Stimulated activated CD8-positive, alpha-beta memory T cell treated with anti-CD3 and anti-CD28 coated beads, Interleukin-12 subunit alpha, Interleukin-12 subunit beta, amount 100 ng/mL, for 4 hours (primary cell): Measurements from ENCODE around the gene ZIC4.

Experiments
- DNase-seq: peaks from one replicate; pipeline ENCODE4 v3.0.0-alpha.2; 2020; ENCODE audit warnings: low read depth

Gene ZIC4

DNA sequence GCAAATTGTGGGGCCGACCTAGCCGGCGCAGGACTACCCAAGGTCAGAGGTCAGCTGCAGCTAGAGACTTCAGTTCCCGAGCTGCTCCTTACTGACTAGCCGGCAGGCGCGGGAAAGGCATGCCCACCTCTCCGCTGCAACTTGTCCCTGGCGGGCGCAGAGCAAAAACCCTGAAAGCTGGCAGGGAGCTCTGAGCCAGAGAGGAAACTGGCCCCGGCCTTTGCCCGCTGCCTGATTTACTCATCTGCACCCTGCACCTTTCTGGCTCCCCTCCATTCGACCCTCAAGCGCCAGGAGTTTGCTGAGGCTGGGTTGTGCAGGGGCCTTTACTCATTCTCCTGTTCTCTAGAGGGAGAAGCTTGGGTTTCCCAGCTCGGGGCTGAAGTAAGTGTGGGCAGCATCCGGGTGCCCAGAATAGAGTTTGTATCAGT, 1.5 kb downstream of the ZIC4 start:
- no peak for DNase-seq

DNA sequence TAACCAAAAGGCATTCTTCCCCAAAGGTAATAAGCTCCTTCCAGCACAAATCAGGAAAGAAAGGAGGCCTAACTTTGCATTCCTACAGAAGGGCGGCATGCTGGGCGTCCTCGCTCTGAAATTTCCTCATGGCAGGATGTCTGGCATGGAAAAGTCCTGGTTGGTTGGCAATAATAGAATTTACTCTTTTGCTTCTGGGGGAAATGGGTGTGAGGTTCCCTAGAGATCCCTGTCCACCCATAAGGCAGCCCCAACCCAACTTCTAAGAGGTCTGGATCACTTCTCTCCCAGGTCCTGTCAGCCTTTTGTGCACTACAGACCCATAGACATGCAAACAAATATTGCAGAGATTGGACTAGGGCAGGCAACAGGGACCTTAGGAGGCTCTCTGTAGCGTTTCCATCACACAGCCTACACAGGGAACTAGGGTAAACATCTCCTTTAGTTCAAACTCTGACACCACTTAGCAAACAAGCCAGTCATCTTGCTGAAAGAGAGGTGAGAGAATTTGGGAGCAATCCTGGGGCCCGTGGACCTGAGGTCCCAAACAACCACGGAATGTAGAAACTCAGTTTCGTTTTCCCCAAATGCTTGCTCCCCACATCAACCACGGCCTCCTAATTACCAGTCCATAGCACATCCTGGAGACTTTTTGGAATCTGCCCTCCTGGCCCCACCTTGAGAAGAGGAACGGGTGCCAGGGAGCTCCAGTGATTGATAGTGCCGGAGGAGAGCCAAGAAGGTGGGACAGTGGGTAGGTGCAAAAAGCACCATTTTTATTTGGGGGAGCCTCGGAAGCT, 2.1 kb downstream of the ZIC4 start:
- no peak for DNase-seq

DNA sequence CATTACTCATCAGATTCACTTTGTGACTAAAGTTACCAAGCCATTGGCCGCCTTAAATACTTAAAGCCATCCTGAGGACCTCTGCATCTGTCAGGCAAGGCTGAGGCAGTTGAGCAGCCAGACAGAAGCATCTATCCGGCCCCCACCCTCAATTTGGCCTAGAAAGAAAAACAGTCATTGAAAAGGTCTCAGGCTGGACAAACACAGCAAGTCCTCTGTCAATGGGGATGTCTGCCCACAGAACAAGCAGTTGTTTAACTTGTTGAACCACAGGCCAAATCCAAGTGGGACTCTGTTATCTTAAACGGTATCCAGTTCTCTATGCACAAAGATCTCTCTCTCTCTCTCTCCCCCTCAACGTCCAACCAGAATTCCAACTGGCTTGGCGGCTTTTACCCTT, 2.8 kb downstream of the ZIC4 start:
- no peak for DNase-seq

- no peak for DNase-seq
These were observed 4.2 kb downstream of the ZIC4 start for GRCh38 chr3:147402159-147402558.

DNA sequence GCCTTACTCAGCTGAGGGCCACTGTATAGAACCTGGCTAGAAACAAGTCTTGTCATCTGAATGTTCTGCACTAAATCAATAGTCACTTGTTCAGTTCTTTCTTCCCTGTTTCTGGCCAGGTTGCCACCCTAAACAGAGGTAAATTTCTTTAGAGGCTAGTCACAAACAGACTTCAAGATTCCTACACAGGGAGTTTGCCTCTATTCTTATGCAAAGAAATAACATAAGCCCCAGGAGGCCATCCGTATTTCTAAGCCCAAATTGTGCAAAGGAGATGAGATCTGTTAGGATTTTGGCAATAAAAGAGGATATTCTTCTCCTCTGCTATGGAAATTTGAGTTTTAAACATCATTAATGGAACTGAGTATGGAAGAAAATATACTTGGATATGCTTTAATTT, 4.9 kb downstream of the ZIC4 start:
- DNase-seq: no peak

- DNase-seq: no peak
These were observed 5.3 kb downstream of the ZIC4 start for GRCh38 chr3:147400999-147401398.

DNA sequence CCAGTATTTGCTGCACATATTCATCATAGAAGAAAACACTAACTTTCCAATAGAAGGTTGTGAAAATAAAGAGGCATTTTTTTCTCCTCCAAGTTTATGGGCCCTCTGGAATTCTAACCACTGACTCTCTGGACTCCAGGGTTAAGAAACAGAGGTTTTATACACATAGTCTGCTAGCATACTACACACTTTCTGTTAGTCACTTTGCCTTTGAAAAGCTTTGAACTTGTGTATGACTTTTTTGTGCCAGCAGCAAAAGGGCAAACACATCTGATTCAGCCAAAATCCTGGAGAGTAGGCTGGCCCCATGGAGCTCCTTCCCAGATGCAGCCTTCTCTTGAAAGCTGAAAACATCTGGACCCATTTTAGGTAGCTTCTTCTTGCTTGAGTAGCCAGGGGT, 6.2 kb downstream of the ZIC4 start:
- DNase-seq: no peak

DNA sequence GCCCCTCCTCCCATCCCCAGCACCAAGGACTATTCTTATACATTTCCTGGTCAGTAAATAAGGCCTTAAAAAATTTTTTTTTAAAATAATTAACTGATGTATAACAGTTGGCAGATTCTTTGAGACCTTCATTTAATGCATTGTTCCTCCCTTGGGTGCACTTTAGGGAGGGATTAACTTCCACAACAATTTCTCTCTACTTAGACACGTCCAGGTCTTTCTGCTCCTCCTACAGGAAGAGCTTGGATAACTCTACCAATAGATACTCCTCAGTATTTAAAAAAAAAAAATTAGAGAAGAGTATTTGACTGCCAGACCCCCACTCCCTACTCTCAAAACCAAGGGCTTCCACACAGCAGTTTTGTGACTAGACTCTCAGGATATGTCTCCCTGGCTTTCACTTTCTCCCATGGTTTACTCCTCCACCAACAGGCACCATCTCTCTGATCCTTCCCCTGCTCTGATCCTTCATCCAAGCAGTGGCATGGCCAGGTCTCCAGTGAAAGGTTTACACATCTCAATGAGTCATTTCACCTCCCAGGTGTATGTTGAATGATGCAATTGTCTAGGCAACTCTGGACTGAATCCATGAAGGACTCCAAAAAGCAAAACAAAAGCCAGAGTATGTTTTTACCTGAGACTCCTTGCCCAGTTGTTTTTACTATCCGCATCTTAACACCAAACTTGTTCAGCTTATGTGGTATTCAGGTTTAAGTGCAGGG, 7.4 kb downstream of the ZIC4 start:
- DNase-seq: no peak

- no peak for DNase-seq
These were observed 8.2 kb downstream of the ZIC4 start for GRCh38 chr3:147397875-147398812.

DNA sequence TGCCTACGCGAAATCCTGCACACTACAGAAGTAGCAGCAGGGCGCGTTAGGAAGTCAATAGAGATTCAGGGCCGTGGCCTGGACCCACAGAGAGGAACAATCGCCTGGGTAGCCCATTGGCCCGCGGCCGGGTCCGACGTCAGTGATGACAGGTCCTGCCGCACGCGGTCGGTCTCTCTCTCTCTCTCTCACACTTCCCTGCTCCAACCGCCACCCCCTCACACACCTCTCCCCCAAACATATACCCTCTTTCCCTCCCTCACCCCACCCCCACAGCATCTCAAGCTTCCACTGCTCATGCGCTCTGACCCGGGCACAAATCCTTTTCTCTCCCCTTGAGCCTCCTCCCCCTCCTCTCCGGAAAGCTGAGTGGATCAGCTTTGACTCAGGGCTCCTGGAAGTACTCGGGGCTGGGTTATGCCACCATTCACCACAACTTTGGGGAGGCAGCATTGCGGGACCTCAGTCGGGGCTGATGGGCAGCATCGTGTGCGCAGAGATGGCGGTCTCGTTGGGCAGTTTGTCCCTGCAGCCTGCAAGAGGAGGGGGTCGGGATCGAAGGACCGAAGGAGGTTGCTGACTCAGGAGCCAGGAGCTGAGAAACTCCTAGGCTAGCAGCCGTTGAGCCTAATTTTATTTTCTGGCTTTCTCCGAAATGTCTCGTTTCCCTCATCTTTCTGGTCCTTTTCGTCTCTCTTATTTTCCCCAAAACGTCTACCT, 9.0 kb downstream of the ZIC4 start:
- no peak for DNase-seq

- no peak for DNase-seq
These were observed 9.7 kb downstream of the ZIC4 start for GRCh38 chr3:147396712-147397046.

- DNase-seq: no peak
These were observed 10.2 kb downstream of the ZIC4 start for GRCh38 chr3:147395899-147396711.

DNA sequence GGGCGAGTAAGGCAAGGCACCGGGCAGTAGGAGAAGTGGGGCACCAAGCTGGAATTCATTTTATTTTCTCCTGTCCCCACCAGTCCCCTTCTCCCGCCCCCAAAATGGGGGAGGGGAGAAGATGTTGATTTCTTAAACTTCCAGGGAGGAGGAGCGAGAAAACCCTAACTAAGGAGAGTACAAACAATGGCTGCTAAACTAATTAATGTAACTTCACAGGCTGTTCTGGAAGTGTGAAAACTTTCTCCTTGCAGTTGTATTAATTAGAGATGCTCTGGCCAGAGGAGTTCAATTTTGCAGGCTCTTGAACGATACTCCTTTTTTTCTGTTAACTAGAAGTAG, 11.5 kb downstream of the ZIC4 start:
- no peak for DNase-seq

- DNase-seq: no peak
These were observed 12.1 kb downstream of the ZIC4 start for GRCh38 chr3:147393943-147394883.

- no peak for DNase-seq
These were observed 12.9 kb downstream of the ZIC4 start for GRCh38 chr3:147393261-147393942.

- no peak for DNase-seq
These were observed 13.8 kb downstream of the ZIC4 start for GRCh38 chr3:147392625-147392946.

DNA sequence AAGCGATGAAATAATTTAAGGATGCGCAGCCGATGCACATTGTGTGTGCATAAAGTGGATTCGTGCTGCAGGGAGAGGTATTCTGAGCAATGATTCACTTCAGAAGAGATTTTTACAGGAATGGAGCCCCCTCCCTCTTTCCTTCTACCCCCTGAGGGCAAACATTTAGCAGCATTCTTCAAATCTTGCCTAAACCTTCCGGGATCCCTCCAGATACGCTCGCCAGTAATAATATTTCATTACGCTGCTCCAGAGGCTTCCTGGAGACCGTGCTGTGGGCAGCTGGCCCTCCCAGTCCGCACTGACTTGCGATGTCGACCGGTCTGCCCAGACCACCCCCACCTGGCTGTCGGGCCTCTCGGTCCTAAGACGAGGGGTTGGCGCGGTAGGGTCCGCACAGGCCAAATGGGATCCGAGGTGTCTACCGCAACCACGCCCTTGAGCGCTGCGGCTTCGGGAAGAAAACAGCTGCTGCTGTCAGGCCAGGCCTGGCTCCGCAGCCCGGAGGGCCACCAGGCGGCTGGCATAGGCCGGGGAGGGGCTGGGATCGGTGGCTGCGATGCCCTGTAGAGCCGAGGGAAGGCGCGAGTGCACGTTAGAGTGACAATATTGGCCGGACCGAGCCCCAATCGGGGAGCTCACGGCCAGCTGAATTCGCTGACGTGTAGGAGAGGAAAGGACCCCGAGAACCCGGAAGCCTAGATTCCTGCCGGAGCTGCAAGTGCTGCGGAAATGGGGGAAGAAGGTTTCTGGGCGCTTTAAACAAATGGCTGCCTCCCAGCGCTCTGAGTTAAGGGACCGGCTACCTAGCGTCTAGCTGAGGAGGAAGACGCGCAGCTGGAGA, 14.3 kb downstream of the ZIC4 start:
- no peak for DNase-seq
